GM12874 (cell line): ENCODE results near the gene CEP135.

Experiments used
- CTCF ChIP-seq: IDR thresholded peaks from 2 replicates; pipeline ENCODE4 v1.5.1; 2011; ENCODE audit warnings: low read depth, mild to moderate bottlenecking, control low read depth, low read length, moderate library complexity; ENCODE audit not compliant: insufficient read depth

The CEP135 gene

DNA sequence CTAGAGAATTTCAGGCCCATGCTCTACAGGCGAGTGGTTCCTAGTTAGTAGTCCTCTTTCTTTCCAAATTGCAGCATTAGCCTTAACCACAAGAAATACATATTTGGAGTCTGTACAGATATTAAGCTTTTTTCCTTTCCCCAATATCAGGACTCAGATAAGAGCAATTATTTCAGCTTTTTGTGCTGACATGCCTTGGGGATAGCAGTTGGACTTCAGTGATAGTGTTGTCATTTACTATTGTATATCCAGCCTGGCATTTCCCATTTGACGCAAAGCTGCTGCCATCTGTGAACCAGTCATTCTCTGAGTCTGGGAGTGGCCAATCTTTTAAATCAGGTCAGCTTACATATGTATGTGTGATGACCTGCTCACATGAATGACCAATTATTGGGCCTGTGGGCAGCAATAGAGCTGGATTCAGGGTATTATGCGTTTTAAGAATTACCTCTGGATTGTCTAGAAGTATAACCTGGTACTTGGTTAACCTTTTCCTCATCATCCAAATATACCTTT is 6.8 kb upstream of the CEP135 start:
- TF ChIP-seq CTCF, result no peak

DNA sequence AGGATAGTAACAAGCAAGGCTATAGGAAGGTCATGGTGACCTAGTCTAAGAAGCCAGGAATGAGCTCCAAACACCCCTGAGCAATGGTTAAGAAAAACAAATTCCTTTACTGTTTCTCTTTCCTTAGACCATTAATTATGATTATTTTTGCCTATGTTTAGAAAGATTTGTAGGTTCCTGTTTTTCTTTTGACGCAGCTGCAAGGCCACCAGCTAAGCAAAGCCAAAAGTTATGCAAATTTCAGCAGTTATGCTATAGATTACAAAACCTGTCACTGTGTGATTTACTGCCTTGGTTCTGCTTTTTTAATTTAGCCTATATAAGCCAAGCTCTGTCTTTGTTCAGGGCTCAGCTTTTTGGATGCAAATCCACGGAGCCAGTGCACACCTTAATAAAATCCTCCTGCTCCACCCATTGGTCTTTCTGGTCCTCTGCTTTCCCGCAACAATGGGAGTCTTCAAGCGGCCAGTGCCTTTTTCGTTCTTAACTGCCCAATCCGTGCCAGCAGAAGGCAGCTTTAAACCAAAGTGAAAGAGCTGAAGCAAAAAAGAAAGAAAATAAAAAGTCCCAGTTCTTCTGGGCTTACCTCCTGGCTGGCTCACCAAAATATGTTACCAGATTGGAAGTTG is 1.4 kb upstream of the CEP135 start:
- no peak for TF ChIP-seq CTCF

- no peak for TF ChIP-seq CTCF
These were observed 626 bp upstream of the CEP135 start for GRCh38 chr4:55947912-55948725.

DNA sequence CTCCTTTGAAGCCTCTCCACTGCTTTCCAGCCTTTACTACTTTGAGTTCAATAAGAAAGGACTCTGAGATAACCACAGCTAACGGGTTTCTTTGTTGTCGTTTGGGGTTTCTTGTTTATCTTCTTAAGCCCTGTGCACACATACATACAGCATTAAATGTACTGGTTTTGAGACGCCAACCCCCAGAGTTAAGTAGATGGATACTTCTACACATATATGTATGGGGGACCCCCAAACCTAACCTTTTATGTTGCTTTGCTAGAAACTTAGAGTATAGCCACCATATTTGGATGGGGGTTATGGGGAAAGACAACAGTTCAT is 697 bp downstream of the CEP135 start:
- TF ChIP-seq CTCF, result no peak

DNA sequence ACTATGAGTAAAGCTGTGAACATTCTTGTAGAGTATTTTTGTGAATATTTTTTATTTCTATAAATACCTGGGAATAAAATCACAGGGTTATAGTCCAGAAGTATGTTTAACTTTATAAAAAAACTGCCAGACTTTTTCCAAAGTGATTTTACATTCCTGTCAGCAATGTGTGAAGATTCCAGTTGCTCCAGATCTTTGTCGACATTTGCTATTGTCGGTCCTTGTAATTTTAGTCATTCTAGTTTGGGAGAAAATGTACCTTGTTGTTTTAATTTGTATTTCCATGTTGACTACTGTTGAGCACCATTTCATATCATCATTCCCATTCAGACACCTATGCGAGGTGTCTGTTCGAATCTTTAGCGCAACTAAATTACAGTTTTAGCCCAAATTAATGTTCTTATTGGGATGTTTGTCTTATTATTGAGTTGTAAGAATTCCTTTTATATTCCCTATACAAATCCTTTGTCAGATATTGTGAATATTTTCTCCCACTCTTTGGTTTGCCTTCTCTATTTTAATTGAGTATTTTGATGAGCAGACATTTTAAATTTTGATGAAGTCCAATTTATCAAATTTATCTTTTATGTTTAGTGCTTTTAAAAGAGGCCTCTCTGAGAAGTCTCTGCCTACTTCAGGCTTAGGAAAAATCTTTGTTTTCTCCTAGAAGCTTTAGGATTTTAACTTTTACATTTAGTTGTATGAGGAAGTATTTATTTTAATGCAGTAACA is 2.6 kb downstream of the CEP135 start:
- TF ChIP-seq CTCF, result no peak

GRCh38 chr4:55955710-55956109 is 7.0 kb downstream of the CEP135 start:
- no peak for TF ChIP-seq CTCF

DNA sequence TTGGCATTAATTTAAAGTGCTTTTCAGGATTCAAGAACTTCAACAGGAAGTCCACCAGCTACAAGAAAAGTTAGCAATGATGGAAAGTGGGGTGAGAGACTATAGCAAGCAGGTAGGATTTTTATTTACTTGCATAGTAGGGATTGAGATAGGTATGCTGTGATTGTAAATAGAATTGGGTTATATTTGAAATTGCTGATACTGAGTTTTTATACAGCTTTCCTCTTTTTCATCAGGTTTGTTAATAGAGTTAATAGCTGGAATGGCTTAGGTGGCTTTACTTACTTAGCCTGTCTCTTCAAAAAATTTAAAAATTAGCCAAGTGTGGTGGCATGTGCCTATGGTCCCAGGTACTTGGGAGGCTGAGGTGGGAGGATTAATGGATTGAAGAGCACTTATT is 10.9 kb downstream of the CEP135 start:
- no peak for TF ChIP-seq CTCF
